Left ventricle myocardium inferior (tissue), 1 donor: ENCODE measurements around the gene NEK4. TPM values are rescaled to one million over a fixed set of nuclear protein-coding genes. Genes with fewer than 3 reads are reported as not detected.

Experiments used
- DNase-seq: peaks from one replicate; pipeline ENCODE4 v3.0.0-alpha.2; 2020
- H3K27ac ChIP-seq: fragments of 200-600 bp; replicated peaks from 2 replicates; pipeline ENCODE4 v1.8.0; 2021
- H3K27me3 ChIP-seq: fragments of 200-600 bp; 2 replicates; pipeline ENCODE4 v1.8.0; 2021; ENCODE audit warnings: low read depth
- H3K36me3 ChIP-seq: fragments of 200-600 bp; 2 replicates; pipeline ENCODE4 v1.8.0; 2021
- H3K4me1 ChIP-seq: fragments of 200-600 bp; 2 replicates; pipeline ENCODE4 v1.8.0; 2021
- H3K4me3 ChIP-seq: fragments of 200-600 bp; 2 replicates; pipeline ENCODE4 v1.8.0; 2021; ENCODE audit warnings: mild to moderate bottlenecking, moderate library complexity
- H3K9me3 ChIP-seq: fragments of 200-600 bp; replicated peaks from 2 replicates; pipeline ENCODE4 v1.8.0; 2021
- intact Hi-C: fragments of 100-400 bp; cut with micrococcal nuclease; formaldehyde crosslinking; loops from one replicate; pipeline ENCODE4 v1.11.0; 2022
- total RNA-seq: library from RNA; stranded (reverse); fragmentation: NEBNext Ultra II Directional; extraction: Animal tissue kit (Norgen Biotek cat#: 25700); gene quantifications from one replicate; pipeline ENCODE4 v1.2.1, GENCODE V29; 2021
- TF ChIP-seq, protein P1 (sequence below): fragments of 200-600 bp; IDR thresholded peaks from 2 replicates; pipeline ENCODE4 v1.8.0; 2021; ENCODE audit warnings: antibody characterized with exemption, mild to moderate bottlenecking, borderline replicate concordance
- donor health status: DM: no; HTN: yes; CAD: no; lungs with severe emphysema.

NEK4 gene
- total RNA-seq, 1 donor from 2014 or later, result 17.7 TPM

DNA sequence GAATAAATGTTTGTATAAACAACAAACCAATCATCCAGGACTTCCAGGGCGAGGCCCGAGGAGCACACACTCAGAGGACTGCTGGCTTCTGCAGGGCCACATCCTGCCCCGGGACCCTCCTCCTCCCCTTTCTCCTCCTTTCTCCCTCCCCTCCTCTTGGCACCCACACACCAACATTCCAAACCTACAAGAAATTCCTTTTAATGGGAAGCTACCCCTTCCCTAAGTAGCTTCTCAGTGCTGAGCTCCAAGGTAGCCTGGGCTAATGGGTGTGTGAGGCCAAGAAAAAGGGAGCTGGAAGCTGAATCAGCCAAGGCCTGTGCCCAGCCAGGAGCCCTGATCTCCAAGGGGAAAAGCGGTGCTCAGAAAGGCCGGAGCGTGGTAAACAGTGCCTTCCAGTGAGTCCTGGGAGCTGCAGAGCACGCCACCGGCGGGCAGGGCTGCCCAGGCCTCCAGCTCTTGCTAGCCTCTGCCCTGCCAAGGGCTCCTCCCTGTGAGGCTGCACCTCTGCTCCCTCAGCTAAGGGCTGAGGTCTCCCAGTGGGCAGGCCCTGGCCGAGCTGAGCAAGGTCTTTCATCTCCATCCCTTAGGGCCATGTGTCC, 27.7 kb upstream of the NEK4 start:
- Histone ChIP-seq H3K36me3 (no peaks in the 10 kb centered on the region), H3K9me3 (no peaks in the 10 kb centered on the region), H3K4me3 (no peak overlapping the region), H3K27me3 (no peaks in the 10 kb centered on the region), H3K27ac (no peak overlapping the region), H3K4me1 (no peaks in the 10 kb centered on the region)
- TF ChIP-seq, protein P1, sequence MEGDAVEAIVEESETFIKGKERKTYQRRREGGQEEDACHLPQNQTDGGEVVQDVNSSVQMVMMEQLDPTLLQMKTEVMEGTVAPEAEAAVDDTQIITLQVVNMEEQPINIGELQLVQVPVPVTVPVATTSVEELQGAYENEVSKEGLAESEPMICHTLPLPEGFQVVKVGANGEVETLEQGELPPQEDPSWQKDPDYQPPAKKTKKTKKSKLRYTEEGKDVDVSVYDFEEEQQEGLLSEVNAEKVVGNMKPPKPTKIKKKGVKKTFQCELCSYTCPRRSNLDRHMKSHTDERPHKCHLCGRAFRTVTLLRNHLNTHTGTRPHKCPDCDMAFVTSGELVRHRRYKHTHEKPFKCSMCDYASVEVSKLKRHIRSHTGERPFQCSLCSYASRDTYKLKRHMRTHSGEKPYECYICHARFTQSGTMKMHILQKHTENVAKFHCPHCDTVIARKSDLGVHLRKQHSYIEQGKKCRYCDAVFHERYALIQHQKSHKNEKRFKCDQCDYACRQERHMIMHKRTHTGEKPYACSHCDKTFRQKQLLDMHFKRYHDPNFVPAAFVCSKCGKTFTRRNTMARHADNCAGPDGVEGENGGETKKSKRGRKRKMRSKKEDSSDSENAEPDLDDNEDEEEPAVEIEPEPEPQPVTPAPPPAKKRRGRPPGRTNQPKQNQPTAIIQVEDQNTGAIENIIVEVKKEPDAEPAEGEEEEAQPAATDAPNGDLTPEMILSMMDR, result no peak
- intact Hi-C loops, result no loop called here
- DNase-seq, result no peak

DNA sequence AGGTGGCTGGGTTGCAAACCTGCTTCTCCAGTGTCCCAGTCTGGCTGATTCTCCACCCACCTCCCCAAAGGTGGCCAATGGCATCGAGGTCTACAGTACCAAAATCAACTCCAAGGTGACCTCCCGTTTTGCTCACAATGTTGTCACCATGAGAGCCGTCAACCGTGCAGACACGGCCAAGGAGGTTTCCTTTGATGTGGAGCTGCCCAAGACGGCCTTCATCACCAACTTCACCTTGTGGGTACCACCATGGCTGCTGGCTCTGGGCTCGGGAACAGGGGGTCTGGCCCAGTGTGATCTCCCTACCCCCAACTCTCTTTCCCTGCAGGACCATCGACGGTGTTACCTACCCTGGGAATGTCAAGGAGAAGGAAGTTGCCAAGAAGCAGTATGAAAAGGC, 25.7 kb upstream of the NEK4 start:
- Histone ChIP-seq H3K27ac (no peak overlapping the region), H3K27me3 (no peaks in the 10 kb centered on the region), H3K9me3 (no peaks in the 10 kb centered on the region), H3K4me3 (no peak overlapping the region), H3K4me1 (no peaks in the 10 kb centered on the region), H3K36me3 (no peaks in the 10 kb centered on the region)
- intact Hi-C loops, result no loop called here
- TF ChIP-seq, protein P1, result no peak
- no peak for DNase-seq

DNA sequence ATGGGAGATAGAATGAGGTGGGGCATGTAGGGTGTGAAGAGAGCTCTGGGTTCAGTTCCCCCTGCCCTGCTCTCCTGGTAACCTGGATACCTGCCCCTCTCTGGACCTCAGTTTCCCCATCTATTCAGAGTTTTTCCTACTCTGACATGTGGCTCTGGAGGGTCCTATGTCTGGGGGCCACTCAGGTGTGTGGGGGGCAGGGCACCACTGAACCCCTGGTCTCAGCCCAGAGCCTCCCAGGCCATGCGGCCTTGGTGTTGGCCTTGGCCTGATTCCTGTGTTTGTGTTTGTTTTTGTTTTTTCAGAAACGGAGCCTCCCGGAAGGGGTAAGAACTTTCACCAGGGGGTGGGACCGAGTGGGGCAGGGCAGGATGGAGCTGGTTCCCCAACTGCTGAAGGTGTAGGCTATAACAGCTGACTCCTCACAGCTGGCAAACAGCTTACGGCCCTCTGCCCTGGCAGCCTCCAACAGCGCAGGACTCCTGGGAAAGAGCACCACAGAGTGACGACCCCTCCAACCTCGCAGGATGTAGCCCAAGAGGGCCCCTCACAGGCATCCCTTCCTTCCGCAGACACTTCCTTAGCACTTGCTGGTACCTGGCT, 24.7 kb upstream of the NEK4 start:
- no peaks in the 10 kb centered on the region for H3K4me1 ChIP-seq
- intact Hi-C loops, result no loop called here
- no peaks in the 10 kb centered on the region for H3K36me3 ChIP-seq
- no peaks in the 10 kb centered on the region for H3K27me3 ChIP-seq
- H3K9me3 ChIP-seq, result no peaks in the 10 kb centered on the region
- H3K27ac ChIP-seq, result no peak overlapping the region
- no peak overlapping the region for H3K4me3 ChIP-seq
- no peak for DNase-seq
- TF ChIP-seq, protein P1, result no peak

DNA sequence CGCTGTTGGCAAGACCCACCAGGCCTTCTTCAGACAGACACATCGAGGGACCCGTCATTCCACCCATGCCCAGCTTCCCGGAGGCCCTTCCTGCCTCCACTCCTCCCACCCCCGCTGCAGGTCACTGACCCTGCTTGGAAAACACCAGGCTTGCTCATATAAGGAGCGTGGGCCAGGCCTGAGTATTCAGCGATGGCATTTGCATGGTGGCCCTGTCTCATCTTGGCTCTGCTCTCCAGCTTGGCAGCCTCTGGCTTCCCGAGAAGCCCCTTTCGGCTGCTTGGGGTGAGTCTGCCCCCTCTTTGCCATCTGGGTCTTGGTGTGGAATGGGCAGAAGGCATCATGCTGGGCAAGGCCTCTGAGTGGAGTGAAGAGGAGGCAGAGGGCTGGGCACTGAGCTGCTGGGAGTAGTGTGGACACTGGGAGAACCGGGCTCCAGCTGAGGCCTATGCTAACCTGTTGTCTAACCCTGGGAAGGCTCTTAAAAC, 23.9 kb upstream of the NEK4 start, which contains the start of gene ITIH3:
TSS of gene ITIH3 (plus strand) at position 185 of the 488 bp plus-strand sequence. CDS start at position 193, 8 bp downstream.
- H3K36me3 ChIP-seq, result no peaks in the 10 kb centered on the region
- H3K27ac ChIP-seq, result no peak within 1 kb of the TSS
- TF ChIP-seq, protein P1, result no peak
- no peak within 1 kb of the TSS for H3K4me3 ChIP-seq
- no peaks in the 10 kb centered on the region for H3K4me1 ChIP-seq
- intact Hi-C loops, result no loop called here
- H3K27me3 ChIP-seq, result no peaks in the 10 kb centered on the region
- no peaks in the 10 kb centered on the region for H3K9me3 ChIP-seq
- no peak for DNase-seq

DNA sequence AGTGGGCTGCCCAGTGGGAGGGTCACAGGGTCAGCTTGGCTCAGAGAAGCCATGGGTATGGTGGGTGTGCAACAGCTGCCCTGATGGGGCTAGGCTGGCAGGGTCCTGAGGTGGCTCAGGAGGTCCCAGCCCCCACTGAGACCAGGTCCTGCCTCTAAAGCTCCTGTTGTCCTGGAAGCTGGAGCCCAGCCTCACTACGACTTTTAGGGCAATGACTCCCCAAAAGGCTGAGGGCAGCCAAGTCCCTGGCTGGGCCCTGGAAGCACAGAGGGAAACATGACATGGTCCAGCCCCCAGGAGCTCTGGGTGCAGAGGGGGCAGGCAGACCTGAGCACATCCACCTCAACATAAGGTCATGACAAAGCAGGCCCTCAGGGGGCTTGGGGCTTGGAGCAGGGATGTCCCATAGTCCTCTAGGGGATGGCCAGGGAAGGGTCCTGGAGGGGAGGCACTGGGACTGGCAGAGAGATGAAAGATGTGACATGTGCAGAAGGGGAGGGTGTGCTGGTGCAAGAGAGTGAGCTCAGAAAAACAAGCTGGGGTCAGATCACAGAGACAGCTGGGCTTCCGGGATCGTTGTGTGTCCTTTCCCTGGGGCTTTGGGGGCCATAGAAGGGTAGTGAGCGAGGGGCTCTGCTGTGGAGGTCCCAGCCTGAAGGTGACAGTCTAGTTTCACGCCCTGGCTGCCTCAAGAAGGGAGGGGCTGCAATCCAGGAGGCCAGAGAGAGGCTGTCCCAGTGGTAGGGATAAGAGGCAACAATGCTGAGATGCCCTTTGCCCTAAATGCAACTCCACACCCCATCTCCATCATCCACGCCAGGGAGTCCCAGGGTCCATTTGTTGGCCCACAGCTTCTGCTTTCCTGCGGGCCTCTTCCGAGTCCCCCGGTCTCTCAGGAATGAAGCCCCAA, 23.2 kb upstream of the NEK4 start:
- no peak for DNase-seq
- H3K36me3 ChIP-seq, result no peaks in the 10 kb centered on the region
- H3K4me3 ChIP-seq, result no peak overlapping the region
- intact Hi-C loops, result no loop called here
- H3K27ac ChIP-seq, result no peak overlapping the region
- no peaks in the 10 kb centered on the region for H3K9me3 ChIP-seq
- TF ChIP-seq, protein P1, result no peak
- no peaks in the 10 kb centered on the region for H3K27me3 ChIP-seq
- no peaks in the 10 kb centered on the region for H3K4me1 ChIP-seq
